IMR-90 (cell line): ENCODE data around the gene PPP1R37. TPM values are rescaled to one million over a fixed set of nuclear protein-coding genes. Genes with fewer than 3 reads are reported as not detected.

Experiments used
- ATAC-seq: fragments of 200-7000 bp; cut with Tn5 transposase; 2 replicates; pipeline ENCODE4 v1.9.1; 2020; ENCODE audit warnings: low read depth, mild to moderate bottlenecking, moderate library complexity
- BruUV-seq: library from RNA; stranded (reverse); fragments of 400-500 nt; replicated peaks from 2 replicates; lab custom pipeline; 2021; lab: Mats Ljungman, UMichigan
- CTCF ChIA-PET: fragments of 300-600 bp; formaldehyde crosslinking; extraction: SDS; loops from one replicate; lab custom pipeline; 2021; ENCODE audit warnings: antibody characterized with exemption; lab: Yijun Ruan, JAX
- POLR2A ChIA-PET: fragments of 300-600 bp; sonication (Branson Sonifier 250); formaldehyde crosslinking; loops from one replicate; lab custom pipeline; 2022; ENCODE audit warnings: antibody characterized with exemption; ENCODE audit not compliant: unreplicated experiment; lab: Charles Lee
- DNase-seq: peaks from one replicate; pipeline ENCODE4 v3.0.0; 2013
- H2AFZ ChIP-seq: replicated peaks from 2 replicates; pipeline ENCODE3; 2013; ENCODE audit warnings: low read length, mild to moderate bottlenecking; ENCODE audit not compliant: poor library complexity
- H2AK5ac ChIP-seq: 2 replicates; pipeline ENCODE4 v1.6.1; 2013; ENCODE audit warnings: low read depth, low read length, inconsistent platforms
- H2AK9ac ChIP-seq: replicated peaks from 2 replicates; pipeline ENCODE3; 2013; ENCODE audit warnings: mild to moderate bottlenecking, low read depth, low read length, moderate library complexity; ENCODE audit not compliant: poor library complexity
- H2BK120ac ChIP-seq: 2 replicates; pipeline ENCODE4 v1.6.1; 2013; ENCODE audit warnings: low read depth, low read length, inconsistent platforms
- H2BK15ac ChIP-seq: 3 replicates; pipeline ENCODE4 v1.6.1; 2013; ENCODE audit warnings: low read depth, low read length, inconsistent platforms
- H2BK20ac ChIP-seq: 2 replicates; pipeline ENCODE4 v1.6.1; 2013; ENCODE audit warnings: low read depth, mild to moderate bottlenecking, inconsistent platforms, low read length, moderate library complexity
- H2BK5ac ChIP-seq: 2 replicates; pipeline ENCODE4 v1.6.1; 2013; ENCODE audit warnings: mild to moderate bottlenecking, low read depth, low read length, inconsistent platforms; ENCODE audit not compliant: poor library complexity, severe bottlenecking
- H3K14ac ChIP-seq: replicated peaks from 2 replicates; pipeline ENCODE4 v1.6.1; 2013; ENCODE audit warnings: low read depth, low read length, inconsistent platforms
- H3K18ac ChIP-seq: 2 replicates; pipeline ENCODE4 v1.6.1; 2013; ENCODE audit warnings: low read depth, low read length, control low read depth
- H3K23ac ChIP-seq: 2 replicates; pipeline ENCODE4 v1.6.1; 2013; ENCODE audit warnings: low read depth, low read length, inconsistent platforms
- H3K27ac ChIP-seq: 2 replicates; pipeline ENCODE4 v1.5.1; 2013; ENCODE audit warnings: mild to moderate bottlenecking, control low read depth, low read length; ENCODE audit not compliant: insufficient read depth
- H3K27me3 ChIP-seq: 2 replicates; pipeline ENCODE4 v1.6.1; 2013; ENCODE audit warnings: low read length; ENCODE audit not compliant: control insufficient read depth, insufficient read depth
- H3K36me3 ChIP-seq: 2 replicates; pipeline ENCODE4 v1.6.1; 2013; ENCODE audit warnings: low read length, mixed read lengths; ENCODE audit not compliant: control insufficient read depth, insufficient read depth
- H3K4ac ChIP-seq: 2 replicates; pipeline ENCODE4 v1.6.1; 2013; ENCODE audit warnings: low read depth, low read length, inconsistent platforms
- H3K4me1 ChIP-seq: 2 replicates; pipeline ENCODE4 v1.6.1; 2013; ENCODE audit warnings: low read length, mixed read lengths; ENCODE audit not compliant: control insufficient read depth, insufficient read depth
- H3K4me2 ChIP-seq: 2 replicates; pipeline ENCODE4 v1.6.1; 2013; ENCODE audit warnings: low read depth, mild to moderate bottlenecking, control low read depth, low read length, moderate library complexity
- H3K4me3 ChIP-seq: 2 replicates; pipeline ENCODE4 v1.5.1; 2013; ENCODE audit warnings: low read depth, mild to moderate bottlenecking, control low read depth, low read length, moderate library complexity; ENCODE audit not compliant: insufficient read depth
- H3K56ac ChIP-seq: 2 replicates; pipeline ENCODE4 v1.6.1; 2013; ENCODE audit warnings: low read length, inconsistent platforms; ENCODE audit not compliant: insufficient read depth; ENCODE audit errors: extremely low read depth
- H3K79me1 ChIP-seq, 2 experiments: 2 replicates each; pipeline ENCODE4 v1.6.1; 2013; ENCODE audit warnings: low read length in 2 of 2, inconsistent platforms in 1 of 2, low read depth in 1 of 2
- H3K9ac ChIP-seq: 2 replicates; pipeline ENCODE4 v1.6.1; 2013; ENCODE audit warnings: low read depth, low read length, control low read depth
- H3K9me1 ChIP-seq: 2 replicates; pipeline ENCODE4 v1.6.1; 2013; ENCODE audit warnings: low read length, inconsistent platforms; ENCODE audit not compliant: insufficient read depth
- H3K9me3 ChIP-seq: 2 replicates; pipeline ENCODE4 v1.6.1; 2013; ENCODE audit warnings: low read length; ENCODE audit not compliant: control insufficient read depth, insufficient read depth
- H4K20me1 ChIP-seq: 2 replicates; pipeline ENCODE4 v1.6.1; 2013; ENCODE audit warnings: low read length, inconsistent platforms; ENCODE audit not compliant: insufficient read depth
- H4K5ac ChIP-seq: 2 replicates; pipeline ENCODE4 v1.6.1; 2013; ENCODE audit warnings: mild to moderate bottlenecking, low read depth, low read length, control low read depth
- H4K8ac ChIP-seq, 2 experiments: 2 replicates each; pipeline ENCODE4 v1.6.1; 2013; ENCODE audit warnings: low read depth in 2 of 2, low read length in 2 of 2, control low read depth in 1 of 2, inconsistent platforms in 1 of 2
- H4K91ac ChIP-seq: 2 replicates; pipeline ENCODE4 v1.6.1; 2013; ENCODE audit warnings: low read depth, low read length, inconsistent platforms; ENCODE audit not compliant: insufficient read depth
- BHLHE40 ChIP-seq: fragments of 150-350 bp; IDR thresholded peaks from 2 replicates; pipeline ENCODE4 v1.6.1; 2016; ENCODE audit warnings: mild to moderate bottlenecking, low read depth, low read length
- CEBPB ChIP-seq: IDR thresholded peaks from 2 replicates; pipeline ENCODE4 v1.6.1; 2012; ENCODE audit warnings: low read depth, low read length, improper control_type of control experiment
- CHD1 ChIP-seq: IDR thresholded peaks from 2 replicates; pipeline ENCODE4 v1.6.1; 2012; ENCODE audit warnings: low read depth, low read length, improper control_type of control experiment
- CTCF ChIP-seq: conservative IDR thresholded peaks from 2 replicates; pipeline ENCODE4 v1.5.1; 2012; ENCODE audit warnings: mild to moderate bottlenecking, low read depth, low read length, improper control_type of control experiment
- FOS ChIP-seq: fragments of 150-350 bp; IDR thresholded peaks from 2 replicates; pipeline ENCODE4 v1.6.1; 2016; ENCODE audit warnings: low read depth, low read length
- MAZ ChIP-seq: IDR thresholded peaks from 2 replicates; pipeline ENCODE4 v1.6.1; 2012; ENCODE audit warnings: low read depth, mild to moderate bottlenecking, low read length, improper control_type of control experiment, moderate library complexity, borderline replicate concordance
- POLR2A ChIP-seq: IDR thresholded peaks from 2 replicates; pipeline ENCODE4 v1.6.1; 2012; ENCODE audit warnings: mild to moderate bottlenecking, low read depth, low read length
- RAD21 ChIP-seq: IDR thresholded peaks from 2 replicates; pipeline ENCODE4 v1.6.1; 2012; ENCODE audit warnings: low read length, improper control_type of control experiment
- RCOR1 ChIP-seq: IDR thresholded peaks from 2 replicates; pipeline ENCODE4 v1.6.1; 2012; ENCODE audit warnings: mild to moderate bottlenecking, low read length, improper control_type of control experiment; ENCODE audit not compliant: insufficient replicate concordance
- RFX5 ChIP-seq: IDR thresholded peaks from 2 replicates; pipeline ENCODE4 v1.8.0; 2012; ENCODE audit warnings: low read depth, mild to moderate bottlenecking, low read length, moderate library complexity
- SMC3 ChIP-seq: fragments of 150-350 bp; IDR thresholded peaks from 2 replicates; pipeline ENCODE4 v1.6.1; 2016; ENCODE audit warnings: low read depth, mild to moderate bottlenecking, antibody characterized with exemption, low read length, moderate library complexity
- WGBS, 2 experiments: methylation state at CpG; one replicate each; pipeline versions ENCODE4 v1.1.5 to v1.1.7; 2013; ENCODE audit warnings: missing lambda C conversion rate in 2 of 2; ENCODE audit not compliant: insufficient read length in 1 of 2; ENCODE audit errors: extremely low coverage in 2 of 2; 5-methylcytosine and 5-hydroxymethylcytosine counted together
- dilution Hi-C: fragments of 300-500 bp; cut with HindIII; formaldehyde crosslinking; loops from one replicate; pipeline ENCODE4 v1.14.3; 2018; ENCODE audit warnings: low sequenced_read_pairs; ENCODE audit not compliant: unreplicated experiment
- in situ Hi-C: fragments of 300-500 bp; cut with MboI; formaldehyde crosslinking; loops from 3 replicates; pipeline ENCODE4 v1.14.3; 2019; ENCODE audit warnings: low sequenced_read_pairs, inconsistent platforms, mixed read lengths
- intact Hi-C: fragments of 100-400 bp; cut with micrococcal nuclease; formaldehyde crosslinking; loops from 2 replicates; pipeline ENCODE4 v1.10.0; 2022
- polyA plus RNA-seq, 3 experiments: library from polyadenylated mRNA; depleted of rRNA; stranded (reverse); fragments of >200 nt; gene quantifications; 2 replicates each; pipeline ENCODE4 v1.2.3, GENCODE V29; 2012; ENCODE audit warnings: low replicate concordance in 1 of 3
- total RNA-seq: library from RNA; depleted of rRNA; stranded (reverse); fragments of >200 nt; gene quantifications from 2 replicates; pipeline ENCODE4 v1.2.3, GENCODE V29; 2012
- TF ChIP-seq, protein P1 (sequence below): fragments of 150-350 bp; IDR thresholded peaks from 2 replicates; pipeline ENCODE4 v1.6.1; 2017; ENCODE audit warnings: mild to moderate bottlenecking, antibody characterized with exemption, low read length, low read depth
- TF ChIP-seq, protein P2 (sequence below): fragments of 150-350 bp; IDR thresholded peaks from 2 replicates; pipeline ENCODE4 v1.6.1; 2016; ENCODE audit warnings: low read depth, mild to moderate bottlenecking, low read length, moderate library complexity, borderline replicate concordance

Gene PPP1R37
- total and polyA plus RNA-seq, 2 of the 4 experiments (the other 2 are of a cell fraction): 13.1 to 18.5 TPM

DNA sequence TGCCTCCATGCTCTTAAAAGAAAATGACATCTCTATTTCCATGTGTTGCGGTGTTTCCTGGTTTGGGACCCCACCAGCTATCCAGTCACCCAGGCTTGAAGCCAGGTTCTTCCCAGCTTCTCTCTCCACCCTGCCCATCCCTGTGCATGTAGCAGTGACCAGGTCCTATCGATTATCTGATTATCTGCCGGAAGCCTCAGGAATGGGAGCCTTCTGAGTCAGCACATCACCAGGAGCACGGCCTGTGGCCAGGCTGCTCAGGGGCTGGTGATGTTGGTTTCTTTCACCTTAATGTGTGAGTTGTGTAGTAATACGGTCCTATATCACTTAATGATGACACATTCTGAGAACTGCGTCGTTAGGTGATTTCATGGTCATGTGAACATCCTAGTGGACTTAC lies 33.7 kb downstream of the PPP1R37 start:
- ChIA-PET CTCF (interaction anchor here (0.6 to 1.0 kb wide), 2 partner anchors 35 to 74 kb away, joined by 3 to 4 read pairs; no protein-coding TSS in a partner anchor), POLR2A (no interaction called here)
- Histone ChIP-seq H2AK9ac (no peak overlapping the region), H3K9ac (no peak overlapping the region), H3K27ac (no peak overlapping the region), H2BK15ac (no peak overlapping the region), H4K20me1 (peaks cover 81% of the 10 kb centered on the region), H4K91ac (no peak overlapping the region), H3K4ac (no peak overlapping the region), H2AK5ac (no peak overlapping the region), H2BK20ac (no peak overlapping the region), H3K9me3 (no peaks in the 10 kb centered on the region), H3K27me3 (no peaks in the 10 kb centered on the region), H3K18ac (no peak overlapping the region), H4K5ac (no peak overlapping the region), H3K9me1 (peaks cover 3% of the 10 kb centered on the region; the same call in 1 of the 2 replicates), H3K56ac (no peak overlapping the region), H3K14ac (no peak overlapping the region), H4K8ac (no peak overlapping the region), H2BK120ac (no peak overlapping the region), H3K4me2 (no peak overlapping the region), H2BK5ac (no peak overlapping the region), H3K79me1 (peaks cover 41 to 84% of the 10 kb centered on the region in 2 experiments), H3K23ac (no peak overlapping the region), H2AFZ (no peak overlapping the region), H3K4me3 (no peak overlapping the region), H3K36me3 (peaks cover 3% of the 10 kb centered on the region; the same call in 1 of the 2 replicates), H3K4me1 (no peaks in the 10 kb centered on the region)
- DNase-seq (no peak), ATAC-seq (no peak)
- dilution Hi-C loops (no loop called here), intact Hi-C loops (loop anchor here (5.0 kb wide), 1 partner anchor 34 kb away; the partner anchor contains the start of gene PPP1R37), in situ Hi-C loops (no loop called here)
- TF ChIP-seq, protein P1, sequence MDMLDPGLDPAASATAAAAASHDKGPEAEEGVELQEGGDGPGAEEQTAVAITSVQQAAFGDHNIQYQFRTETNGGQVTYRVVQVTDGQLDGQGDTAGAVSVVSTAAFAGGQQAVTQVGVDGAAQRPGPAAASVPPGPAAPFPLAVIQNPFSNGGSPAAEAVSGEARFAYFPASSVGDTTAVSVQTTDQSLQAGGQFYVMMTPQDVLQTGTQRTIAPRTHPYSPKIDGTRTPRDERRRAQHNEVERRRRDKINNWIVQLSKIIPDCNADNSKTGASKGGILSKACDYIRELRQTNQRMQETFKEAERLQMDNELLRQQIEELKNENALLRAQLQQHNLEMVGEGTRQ: no peak
- no peak for TF ChIP-seq POLR2A
- TF ChIP-seq CHD1: no peak
- no peak for TF ChIP-seq FOS
- TF ChIP-seq RAD21: no peak
- no peak for TF ChIP-seq CEBPB
- TF ChIP-seq, protein P2, sequence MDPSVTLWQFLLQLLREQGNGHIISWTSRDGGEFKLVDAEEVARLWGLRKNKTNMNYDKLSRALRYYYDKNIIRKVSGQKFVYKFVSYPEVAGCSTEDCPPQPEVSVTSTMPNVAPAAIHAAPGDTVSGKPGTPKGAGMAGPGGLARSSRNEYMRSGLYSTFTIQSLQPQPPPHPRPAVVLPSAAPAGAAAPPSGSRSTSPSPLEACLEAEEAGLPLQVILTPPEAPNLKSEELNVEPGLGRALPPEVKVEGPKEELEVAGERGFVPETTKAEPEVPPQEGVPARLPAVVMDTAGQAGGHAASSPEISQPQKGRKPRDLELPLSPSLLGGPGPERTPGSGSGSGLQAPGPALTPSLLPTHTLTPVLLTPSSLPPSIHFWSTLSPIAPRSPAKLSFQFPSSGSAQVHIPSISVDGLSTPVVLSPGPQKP: no peak
- no peak for TF ChIP-seq MAZ
- no peak for TF ChIP-seq RCOR1
- TF ChIP-seq SMC3: no peak
- no peak for TF ChIP-seq CTCF
- TF ChIP-seq BHLHE40: no peak
- no peak for TF ChIP-seq RFX5
- WGBS, 2 experiments: no CpG with 5 or more reads among the region's 7 CpGs
- BruUV-seq: no TSS peak
